GM23248 (cell line): ENCODE results near the gene FOXI3.

ENCODE experiments used
- EZH2 ChIP-seq: fragments of 200-600 bp; sonication (generic); IDR thresholded peaks from 2 replicates; pipeline ENCODE4 v1.6.1; 2018; ENCODE audit warnings: antibody characterized with exemption, mild to moderate bottlenecking; ENCODE audit not compliant: insufficient read depth, poor library complexity, severe bottlenecking
- EZH2phosphoT487 ChIP-seq: fragments of 200-600 bp; sonication (generic); IDR thresholded peaks from 2 replicates; pipeline ENCODE4 v1.6.1; 2018; ENCODE audit warnings: antibody characterized with exemption, moderate library complexity, mild to moderate bottlenecking, low read depth; ENCODE audit not compliant: insufficient read depth

- TF ChIP-seq EZH2 (no peak), EZH2phosphoT487 (no peak)
Measured at GRCh38 chr2:88416016-88416663, 36.4 kb downstream of the FOXI3 start.
